GM12891 (cell line): Measurements from ENCODE around the gene MYO18A.

Experiments
- PAX5 ChIP-seq: IDR thresholded peaks from 2 replicates; pipeline ENCODE4 v1.6.1; 2011; ENCODE audit warnings: low read length, moderate library complexity, mild to moderate bottlenecking; ENCODE audit not compliant: insufficient read depth, severe bottlenecking
- POLR2A ChIP-seq: IDR thresholded peaks from 2 replicates; pipeline ENCODE4 v1.6.1; 2011; ENCODE audit warnings: low read depth, low read length, control low read depth
- POLR2AphosphoS5 ChIP-seq: IDR thresholded peaks from 2 replicates; pipeline ENCODE4 v1.6.1; 2011; ENCODE audit warnings: low read depth, low read length, control low read depth
- POU2F2 ChIP-seq: IDR thresholded peaks from 2 replicates; pipeline ENCODE4 v1.6.1; 2011; ENCODE audit warnings: low read depth, mild to moderate bottlenecking, control low read depth, low read length, moderate library complexity
- TAF1 ChIP-seq: IDR thresholded peaks from 2 replicates; pipeline ENCODE4 v1.6.1; 2011; ENCODE audit warnings: low read depth, low read length, control low read depth

DNA sequence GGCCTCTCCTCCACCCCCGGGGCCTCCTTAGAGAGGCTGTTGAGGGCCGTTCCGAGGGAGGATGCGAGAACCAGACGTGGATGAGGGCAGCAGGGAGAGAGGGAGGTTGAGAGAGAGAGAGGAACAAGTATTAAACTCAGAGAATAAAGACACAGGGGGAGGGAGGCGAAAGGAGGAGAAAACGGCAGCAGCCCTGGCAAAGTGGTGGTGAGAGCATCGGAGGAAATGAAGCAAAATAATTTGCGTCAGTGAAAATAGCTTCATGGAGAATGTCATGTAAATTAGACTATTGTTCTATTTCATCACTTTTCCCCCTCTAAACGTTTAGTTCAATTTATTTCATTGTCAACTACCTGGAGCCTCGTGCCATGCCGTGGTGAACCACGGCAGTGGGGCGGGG, 99.2 kb downstream of the MYO18A start:
- TF ChIP-seq POLR2A (no peak), POLR2AphosphoS5 (no peak), TAF1 (no peak), PAX5 (no peak), POU2F2 (no peak)
